ENCODE measurements around the gene CASKIN2.
"Not testable (repeated sequence)": the region's sequence is repeated elsewhere in the genome, so short reads cannot be mapped to it uniquely, and the experiment has no call there.

Gene CASKIN2

DNA sequence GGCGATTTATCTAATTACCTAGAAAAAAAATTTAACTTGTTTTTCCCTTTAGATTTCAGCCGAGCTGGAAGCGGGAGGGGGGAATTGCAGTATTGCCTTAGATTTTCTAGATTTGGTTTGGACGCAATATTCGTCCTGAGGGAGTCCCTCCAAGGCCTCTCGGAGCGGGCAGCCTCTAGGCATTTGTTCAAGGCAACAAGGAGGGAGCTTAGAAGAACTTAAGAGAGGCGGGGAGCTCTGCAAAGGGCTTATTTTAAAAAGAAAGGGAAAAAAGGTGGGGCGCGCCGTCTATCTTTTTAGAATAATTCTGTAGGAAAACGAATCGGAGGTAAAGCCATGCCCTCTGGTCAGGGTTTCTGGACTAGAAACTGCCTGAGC, 59.3 kb downstream of the CASKIN2 start:
- Histone ChIP-seq H3K4me1 (ENCODE audit: control insufficient read depth, low read length) (peaks cover 32% of the 10 kb centered on the region), H3K9me3 (ENCODE audit: control insufficient read depth, insufficient read depth, low read length) (no peaks in the 10 kb centered on the region)
- TF ChIP-seq, protein P1, sequence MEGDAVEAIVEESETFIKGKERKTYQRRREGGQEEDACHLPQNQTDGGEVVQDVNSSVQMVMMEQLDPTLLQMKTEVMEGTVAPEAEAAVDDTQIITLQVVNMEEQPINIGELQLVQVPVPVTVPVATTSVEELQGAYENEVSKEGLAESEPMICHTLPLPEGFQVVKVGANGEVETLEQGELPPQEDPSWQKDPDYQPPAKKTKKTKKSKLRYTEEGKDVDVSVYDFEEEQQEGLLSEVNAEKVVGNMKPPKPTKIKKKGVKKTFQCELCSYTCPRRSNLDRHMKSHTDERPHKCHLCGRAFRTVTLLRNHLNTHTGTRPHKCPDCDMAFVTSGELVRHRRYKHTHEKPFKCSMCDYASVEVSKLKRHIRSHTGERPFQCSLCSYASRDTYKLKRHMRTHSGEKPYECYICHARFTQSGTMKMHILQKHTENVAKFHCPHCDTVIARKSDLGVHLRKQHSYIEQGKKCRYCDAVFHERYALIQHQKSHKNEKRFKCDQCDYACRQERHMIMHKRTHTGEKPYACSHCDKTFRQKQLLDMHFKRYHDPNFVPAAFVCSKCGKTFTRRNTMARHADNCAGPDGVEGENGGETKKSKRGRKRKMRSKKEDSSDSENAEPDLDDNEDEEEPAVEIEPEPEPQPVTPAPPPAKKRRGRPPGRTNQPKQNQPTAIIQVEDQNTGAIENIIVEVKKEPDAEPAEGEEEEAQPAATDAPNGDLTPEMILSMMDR (IDR thresholded peaks at IDR 0.05; ENCODE audit: low read depth, low read length, poor library complexity, severe bottlenecking), result no peak

DNA sequence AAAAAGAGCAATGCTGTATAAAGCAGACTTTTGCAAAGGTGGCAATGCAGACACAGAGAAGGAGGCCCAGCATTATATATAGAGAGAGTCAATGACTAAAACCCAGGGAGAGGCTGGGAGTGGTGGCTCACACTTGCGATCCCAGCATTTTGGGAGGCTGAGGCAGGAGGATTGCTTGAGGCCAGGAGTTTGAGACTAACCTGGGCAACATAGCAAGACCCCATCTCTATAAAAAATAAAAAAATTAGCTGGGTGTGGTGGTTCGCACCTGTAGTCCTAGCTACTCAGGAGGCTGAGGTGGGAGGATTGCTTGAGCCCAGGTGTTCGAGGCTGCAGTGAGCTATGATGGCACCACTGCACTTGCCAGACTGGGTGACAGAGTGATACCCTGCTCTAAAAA, 60.7 kb downstream of the CASKIN2 start:
- H3K79me2 ChIP-seq (ENCODE audit: control insufficient read depth, low read length), result peaks cover 23% of the 10 kb centered on the region
- H3K9me2 ChIP-seq (replicated peaks; ENCODE audit: control insufficient read depth, low read length); H3K4me3 ChIP-seq (ENCODE audit: low read length); H4K20me1 ChIP-seq (ENCODE audit: control insufficient read depth, insufficient read depth, low read depth, low read length); H3K27me3 ChIP-seq (ENCODE audit: control insufficient read depth, low read length); H3K27ac ChIP-seq (ENCODE audit: low read depth, low read length); H3K9me3 ChIP-seq (ENCODE audit: control insufficient read depth, insufficient read depth, low read length); H3K4me2 ChIP-seq (ENCODE audit: low read length); H3F3A ChIP-seq (ENCODE audit: control insufficient read depth, insufficient read depth); H3K36me3 ChIP-seq (ENCODE audit: control insufficient read depth, low read length): not testable (repeated sequence)
- H3K4me1 ChIP-seq (ENCODE audit: control insufficient read depth, low read length), result peaks cover 32% of the 10 kb centered on the region

More for the DNA sequence above, 59.3 kb downstream of the CASKIN2 start:
- peak overlapping the region; percentile 99 for H3K4me3 ChIP-seq (ENCODE audit: low read length)
- peaks cover 23% of the 10 kb centered on the region for H3K79me2 ChIP-seq (ENCODE audit: control insufficient read depth, low read length)
- H3K27ac ChIP-seq (ENCODE audit: low read depth, low read length), result no peak overlapping the region
- H3K4me2 ChIP-seq (ENCODE audit: low read length), result peak overlapping the region; percentile 81
- no peaks in the 10 kb centered on the region for H3K27me3 ChIP-seq (ENCODE audit: control insufficient read depth, low read length)
- no peaks in the 10 kb centered on the region for H4K20me1 ChIP-seq (ENCODE audit: control insufficient read depth, insufficient read depth, low read depth, low read length)
- no peaks in the 10 kb centered on the region for H3K9me2 ChIP-seq (replicated peaks; ENCODE audit: control insufficient read depth, low read length)
- H3F3A ChIP-seq (ENCODE audit: control insufficient read depth, insufficient read depth), result no peaks in the 10 kb centered on the region
- peaks cover 4% of the 10 kb centered on the region; the same call in 1 of the 2 replicates for H3K36me3 ChIP-seq (ENCODE audit: control insufficient read depth, low read length)

DNA sequence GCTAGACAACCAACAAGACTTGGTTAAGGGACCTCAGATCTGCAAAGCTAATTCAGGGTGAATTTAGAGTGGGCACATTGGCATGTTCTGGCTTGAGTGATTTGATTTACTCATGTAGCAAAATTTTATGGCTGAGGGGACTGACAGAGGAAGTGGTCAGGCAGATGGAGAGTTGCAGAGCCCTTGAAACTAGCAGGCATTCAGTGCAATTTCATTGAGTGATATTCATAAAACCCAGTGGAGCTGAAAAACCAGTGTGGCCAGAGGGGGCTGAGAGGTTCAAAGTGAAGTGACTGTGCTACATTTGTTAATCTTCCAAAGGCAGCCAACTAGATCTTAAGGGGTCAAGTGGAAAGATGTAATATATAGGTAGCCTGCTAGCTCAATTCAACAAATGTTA, 61.1 kb downstream of the CASKIN2 start:
- Histone ChIP-seq H3F3A (ENCODE audit: control insufficient read depth, insufficient read depth) (no peaks in the 10 kb centered on the region), H3K9me2 (replicated peaks; ENCODE audit: control insufficient read depth, low read length) (no peaks in the 10 kb centered on the region), H4K20me1 (ENCODE audit: control insufficient read depth, insufficient read depth, low read depth, low read length) (no peaks in the 10 kb centered on the region), H3K36me3 (ENCODE audit: control insufficient read depth, low read length) (peaks cover 4% of the 10 kb centered on the region; the same call in 1 of the 2 replicates), H3K4me2 (ENCODE audit: low read length) (peak overlapping the region; percentile 11; the same call in 1 of the 2 replicates), H3K9me3 (ENCODE audit: control insufficient read depth, insufficient read depth, low read length) (no peaks in the 10 kb centered on the region), H3K27ac (ENCODE audit: low read depth, low read length) (no peak overlapping the region), H3K79me2 (ENCODE audit: control insufficient read depth, low read length) (peaks cover 18% of the 10 kb centered on the region), H3K27me3 (ENCODE audit: control insufficient read depth, low read length) (no peaks in the 10 kb centered on the region), H3K4me3 (ENCODE audit: low read length) (no peak overlapping the region), H3K4me1 (ENCODE audit: control insufficient read depth, low read length) (peaks cover 32% of the 10 kb centered on the region)
- TF ChIP-seq, protein P1 (IDR thresholded peaks at IDR 0.05; ENCODE audit: low read depth, low read length, poor library complexity, severe bottlenecking), result no peak
- no peak for TF ChIP-seq EZH2phosphoT487 (IDR thresholded peaks at IDR 0.05; ENCODE audit: borderline replicate concordance, low read length)

DNA sequence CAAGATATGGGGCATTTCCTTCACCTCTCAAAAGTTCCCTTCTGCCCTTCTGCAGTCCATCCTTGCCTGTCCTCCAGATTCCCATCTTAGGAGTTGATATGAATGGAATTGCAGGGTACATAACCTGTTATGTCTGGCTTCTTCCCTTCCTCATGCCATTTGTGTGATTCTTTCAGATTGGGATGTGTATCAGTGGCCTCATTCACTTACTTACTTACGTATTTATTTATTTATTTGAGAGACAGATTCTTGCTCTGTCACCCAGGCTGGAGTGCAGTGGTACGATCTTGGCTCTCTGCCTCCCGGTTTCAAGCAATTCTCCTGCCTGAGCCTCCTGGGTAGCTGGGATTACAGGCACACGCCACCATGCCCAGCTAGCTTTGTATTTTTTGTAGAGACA, 65.1 kb downstream of the CASKIN2 start:
- no peak overlapping the region for H3K4me2 ChIP-seq (ENCODE audit: low read length)
- H3K4me3 ChIP-seq (ENCODE audit: low read length), result no peak overlapping the region
- no peaks in the 10 kb centered on the region for H3K9me2 ChIP-seq (replicated peaks; ENCODE audit: control insufficient read depth, low read length)
- TF ChIP-seq, protein P1 (IDR thresholded peaks at IDR 0.05; ENCODE audit: low read depth, low read length, poor library complexity, severe bottlenecking), result no peak
- no peak for TF ChIP-seq EZH2phosphoT487 (IDR thresholded peaks at IDR 0.05; ENCODE audit: borderline replicate concordance, low read length)
- peaks cover 12% of the 10 kb centered on the region for H3K4me1 ChIP-seq (ENCODE audit: control insufficient read depth, low read length)
- H3K9me3 ChIP-seq (ENCODE audit: control insufficient read depth, insufficient read depth, low read length), result no peaks in the 10 kb centered on the region
- H3K27me3 ChIP-seq (ENCODE audit: control insufficient read depth, low read length), result no peaks in the 10 kb centered on the region
- no peak overlapping the region for H3K27ac ChIP-seq (ENCODE audit: low read depth, low read length)
- H3F3A ChIP-seq (ENCODE audit: control insufficient read depth, insufficient read depth), result no peaks in the 10 kb centered on the region
- no peaks in the 10 kb centered on the region for H3K36me3 ChIP-seq (ENCODE audit: control insufficient read depth, low read length)
- H3K79me2 ChIP-seq (ENCODE audit: control insufficient read depth, low read length), result no peaks in the 10 kb centered on the region
- H4K20me1 ChIP-seq (ENCODE audit: control insufficient read depth, insufficient read depth, low read depth, low read length), result no peaks in the 10 kb centered on the region
